NCI-H524 treated with DMSO at 0.1 percent for 48 hours (cell line): ENCODE results near the gene EHBP1.
"Not testable (repeated sequence)": the region's sequence is repeated elsewhere in the genome, so short reads cannot be mapped to it uniquely, and the experiment has no call there.

ENCODE experiments used
- DNase-seq: peaks from one replicate; lab custom pipeline; 2025; lab: John Stamatoyannopoulos, UW

EHBP1 gene

DNA sequence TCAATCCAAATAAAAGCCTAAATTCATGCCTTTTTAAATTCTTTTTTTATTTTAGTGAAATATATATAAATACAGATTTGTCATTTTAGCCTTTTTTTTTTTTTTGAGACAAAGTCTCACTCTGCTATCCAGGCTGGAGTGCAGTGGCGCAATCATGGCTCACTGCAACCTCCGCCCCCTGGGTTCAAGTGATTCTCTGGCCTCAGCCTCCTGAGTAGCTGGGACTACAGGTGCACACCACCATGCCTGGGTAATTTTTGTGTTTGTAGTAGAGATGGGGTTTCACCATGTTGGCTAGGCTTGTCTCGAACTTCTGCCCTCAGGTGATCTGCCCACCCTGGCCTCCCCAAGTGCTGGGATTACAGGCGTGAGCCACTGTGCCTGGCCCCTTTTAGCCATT is 368.9 kb downstream of the EHBP1 start:
- DNase-seq: not testable (repeated sequence)

DNA sequence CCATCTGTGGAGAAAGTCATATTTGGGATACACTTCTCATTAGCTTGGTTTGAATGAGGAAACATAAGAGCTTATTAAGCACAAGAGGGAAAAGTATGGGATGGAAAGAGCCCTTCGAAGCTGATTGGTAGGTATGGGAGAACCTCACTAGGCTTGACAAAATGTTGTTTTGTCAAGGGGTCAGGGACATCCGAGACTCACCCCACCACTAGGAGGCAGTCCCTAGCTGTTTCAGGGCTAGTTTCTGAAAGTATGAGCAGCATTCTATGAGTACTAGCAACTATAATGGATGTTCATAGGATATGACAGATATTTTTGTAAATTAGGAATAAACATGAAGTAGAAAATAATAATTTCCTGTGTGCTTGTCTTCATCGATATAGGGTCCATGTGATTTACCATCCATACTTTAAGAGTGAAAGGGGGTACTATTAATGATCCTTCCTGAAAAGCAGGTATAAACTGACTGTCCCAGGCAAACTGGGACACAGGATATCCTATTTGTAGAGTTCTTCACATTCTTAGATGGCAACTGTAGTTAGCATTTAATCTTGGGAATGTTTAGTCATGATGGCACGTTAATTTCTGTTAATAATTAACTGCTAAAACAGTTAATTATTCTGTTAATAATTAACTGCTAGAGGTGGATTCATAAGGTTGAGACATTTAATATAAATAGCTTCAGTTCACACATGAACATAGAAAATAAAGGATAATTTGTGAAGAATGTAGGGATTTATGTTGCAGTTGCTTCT is 373.5 kb downstream of the EHBP1 start:
- no peak for DNase-seq

DNA sequence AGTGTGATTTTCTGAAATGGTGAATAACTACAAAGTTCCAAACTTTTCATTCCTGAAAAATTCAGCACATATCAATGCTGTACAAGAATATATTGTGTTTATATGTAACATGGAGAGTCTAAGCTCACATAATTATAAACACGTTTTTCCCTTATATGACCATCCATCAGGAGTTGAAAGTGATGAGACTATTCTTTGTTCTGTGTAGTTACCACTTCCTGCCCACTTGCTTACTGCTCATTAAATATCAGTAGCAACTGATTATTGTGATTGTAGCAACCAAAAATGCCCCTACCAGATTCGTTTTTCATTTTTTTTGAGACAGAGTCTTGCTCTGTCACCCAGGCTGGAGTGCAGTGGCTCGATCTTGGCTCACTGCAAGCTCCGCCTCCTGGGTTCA is 375.9 kb downstream of the EHBP1 start:
- no peak for DNase-seq

DNA sequence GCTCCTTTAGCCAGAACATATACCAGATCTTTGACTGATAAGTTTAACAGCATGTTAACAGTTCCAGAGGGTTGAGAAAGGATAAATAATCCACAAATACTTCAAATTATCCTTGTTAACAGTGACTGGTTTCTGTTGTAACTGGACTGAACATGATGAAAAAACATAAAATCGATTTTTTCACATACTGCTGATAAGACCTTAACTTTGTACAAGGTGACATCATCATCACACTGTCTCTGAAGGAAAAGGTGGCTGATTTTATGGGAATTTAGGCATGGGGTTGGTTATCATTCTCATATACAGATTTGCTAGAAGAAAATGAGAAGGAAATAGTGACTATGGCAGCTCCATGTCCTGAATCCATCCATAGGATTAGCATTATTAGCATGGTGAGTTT is 381.2 kb downstream of the EHBP1 start:
- DNase-seq: no peak

DNA sequence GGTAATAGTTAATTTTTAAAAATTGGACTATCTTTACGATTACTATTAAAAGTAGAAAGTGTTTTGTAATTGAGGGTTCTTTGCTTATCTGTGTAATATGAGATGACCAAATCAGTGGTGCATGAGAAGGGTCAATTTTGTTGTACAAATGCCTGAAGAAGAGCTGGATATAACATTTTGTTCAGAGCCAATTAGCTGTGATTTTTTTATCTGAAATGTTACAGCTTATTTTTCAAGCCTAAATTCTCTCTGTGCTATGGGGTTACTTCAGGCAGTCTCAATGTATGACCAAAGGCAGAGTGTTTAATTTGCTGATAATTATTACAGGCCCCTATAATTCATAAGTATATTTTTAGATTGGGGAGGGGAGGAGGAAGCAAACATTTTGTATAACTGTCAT is 386.9 kb downstream of the EHBP1 start:
- no peak for DNase-seq

DNA sequence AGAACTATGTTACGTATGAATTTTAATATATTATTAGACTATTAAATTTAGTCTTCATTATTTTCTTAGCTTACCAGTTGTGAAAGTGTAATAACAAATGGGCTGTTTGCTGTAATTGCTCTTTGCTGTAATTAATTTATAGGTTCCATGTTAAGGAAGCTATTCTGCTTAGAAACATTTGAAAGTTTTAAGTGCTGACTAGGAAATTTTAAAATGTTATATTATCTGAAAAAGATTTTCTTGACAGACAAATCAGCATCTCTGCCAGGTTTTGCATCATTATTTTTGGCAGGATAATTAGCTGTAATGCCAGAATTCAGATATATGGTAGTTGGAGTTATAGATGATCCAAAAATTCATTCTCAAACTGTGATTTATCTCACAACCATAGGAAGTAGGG is 387.3 kb downstream of the EHBP1 start:
- no peak for DNase-seq

DNA sequence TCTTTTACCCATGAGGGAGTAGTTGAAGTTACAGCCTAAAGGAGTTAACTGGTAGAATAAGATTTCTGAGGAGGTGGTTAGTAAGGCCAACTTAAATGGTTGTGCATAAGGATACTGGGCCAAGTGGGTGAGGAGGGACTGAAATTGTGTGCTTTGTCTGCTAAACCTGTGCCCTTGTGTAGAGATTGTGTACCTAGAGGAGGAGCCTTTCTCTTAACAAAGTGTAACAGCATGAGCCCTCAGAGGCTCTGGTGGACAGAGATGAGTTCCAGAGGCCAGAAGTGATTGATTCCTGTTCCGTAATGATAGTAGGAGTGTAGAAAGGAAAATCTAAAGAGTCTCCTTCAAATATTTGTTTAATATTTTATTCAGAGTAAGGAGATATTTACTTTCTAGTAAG is 388.0 kb downstream of the EHBP1 start:
- no peak for DNase-seq
